ENCODE results near the gene FKBP2.

The FKBP2 gene

GRCh38 chr11:64249038-64249437, 8.1 kb downstream of the FKBP2 start:
- DNase-seq (ENCODE audit: low read depth, low spot score) = no peak

DNA sequence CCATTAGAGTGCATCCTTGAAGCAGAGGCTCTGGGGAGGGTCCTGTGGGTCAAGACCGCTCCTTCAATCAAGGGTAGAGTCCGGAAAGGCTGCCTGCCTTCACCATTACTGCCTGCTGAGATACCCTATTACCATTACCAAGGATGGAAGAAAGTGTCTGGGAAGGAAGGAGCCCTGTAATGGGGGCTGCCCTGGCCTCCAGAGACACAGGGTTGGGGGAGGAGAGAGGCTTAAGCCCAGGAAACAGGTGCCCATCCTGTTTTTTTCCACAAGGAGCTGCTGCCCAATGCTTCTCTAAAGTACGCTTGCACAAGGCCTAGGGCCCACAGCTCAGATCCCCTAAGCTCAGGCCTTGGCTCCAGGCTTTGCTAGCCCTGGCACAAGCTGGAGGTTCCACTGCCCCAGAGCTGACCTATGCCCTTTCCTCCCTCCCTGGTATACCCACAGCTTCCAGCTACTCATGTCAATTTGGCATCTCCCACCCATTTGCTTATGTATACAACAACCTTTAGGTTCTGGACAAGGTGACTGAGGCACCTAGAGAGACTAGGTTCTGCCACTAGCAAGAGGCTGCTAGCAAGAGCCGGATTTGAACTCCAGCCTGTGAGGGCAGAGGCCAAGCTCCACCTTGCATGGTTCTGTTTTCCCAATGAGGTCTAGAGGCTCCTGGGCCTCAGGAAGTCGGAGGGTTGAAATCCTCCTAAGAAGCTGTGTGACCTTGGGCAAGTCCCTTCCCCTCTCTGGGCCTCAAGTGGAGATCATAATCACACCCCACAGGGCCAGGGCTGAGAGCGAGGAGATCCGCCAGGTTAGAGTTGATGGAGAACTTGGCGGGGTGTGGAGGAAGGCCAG, 8.9 kb downstream of the FKBP2 start:
- no peak for DNase-seq (ENCODE audit: low read depth, low spot score)

GRCh38 chr11:64250415-64251015, 9.6 kb downstream of the FKBP2 start:
- no peak for DNase-seq (ENCODE audit: low read depth, low spot score)

DNA sequence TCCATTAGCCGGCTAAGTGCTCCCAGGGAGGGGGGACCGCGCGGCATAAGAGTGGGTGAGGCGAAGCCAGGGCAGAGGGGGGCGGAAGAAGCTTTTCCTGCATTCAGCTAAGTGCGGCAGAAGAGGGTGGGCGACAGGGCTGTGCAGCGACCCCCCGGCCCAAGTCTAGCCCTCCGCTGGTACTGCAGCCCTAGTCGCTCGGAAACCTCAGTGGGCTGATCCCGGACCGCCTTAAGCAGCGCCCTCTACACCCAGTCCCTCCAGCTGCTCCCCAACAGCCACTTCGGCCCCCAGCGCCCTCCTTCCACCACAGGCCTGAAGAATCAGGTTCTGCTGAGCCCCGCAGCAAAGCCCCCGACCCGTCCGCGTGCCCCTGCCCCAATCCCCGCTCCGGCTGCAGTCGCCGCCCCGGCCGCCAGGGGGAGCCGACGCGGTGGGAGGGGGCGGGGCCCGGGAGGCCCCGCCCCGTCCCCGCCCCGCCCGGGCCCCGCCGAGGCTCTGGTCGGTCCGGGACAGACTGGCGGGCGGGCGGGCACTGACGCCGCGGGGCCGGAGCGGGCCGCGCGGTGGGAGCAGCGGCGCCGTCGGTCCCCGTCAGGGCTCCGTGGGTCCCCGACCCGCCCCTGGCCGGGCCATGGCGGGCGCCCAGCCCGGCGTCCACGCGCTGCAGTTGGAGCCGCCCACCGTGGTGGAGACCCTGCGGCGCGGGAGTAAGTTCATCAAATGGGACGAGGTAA, 10.3 kb downstream of the FKBP2 start, which contains the start of gene PLCB3:
PLCB3 (plus strand) TSS at position 515 of the 737 bp plus-strand sequence; CDS start at position 635, 120 bp downstream.
- DNase-seq (ENCODE audit: low read depth, low spot score) = no peak

- no peak for DNase-seq (ENCODE audit: low read depth, low spot score)
Observed at GRCh38 chr11:64251753-64252002, 10.8 kb downstream of the FKBP2 start.

DNA sequence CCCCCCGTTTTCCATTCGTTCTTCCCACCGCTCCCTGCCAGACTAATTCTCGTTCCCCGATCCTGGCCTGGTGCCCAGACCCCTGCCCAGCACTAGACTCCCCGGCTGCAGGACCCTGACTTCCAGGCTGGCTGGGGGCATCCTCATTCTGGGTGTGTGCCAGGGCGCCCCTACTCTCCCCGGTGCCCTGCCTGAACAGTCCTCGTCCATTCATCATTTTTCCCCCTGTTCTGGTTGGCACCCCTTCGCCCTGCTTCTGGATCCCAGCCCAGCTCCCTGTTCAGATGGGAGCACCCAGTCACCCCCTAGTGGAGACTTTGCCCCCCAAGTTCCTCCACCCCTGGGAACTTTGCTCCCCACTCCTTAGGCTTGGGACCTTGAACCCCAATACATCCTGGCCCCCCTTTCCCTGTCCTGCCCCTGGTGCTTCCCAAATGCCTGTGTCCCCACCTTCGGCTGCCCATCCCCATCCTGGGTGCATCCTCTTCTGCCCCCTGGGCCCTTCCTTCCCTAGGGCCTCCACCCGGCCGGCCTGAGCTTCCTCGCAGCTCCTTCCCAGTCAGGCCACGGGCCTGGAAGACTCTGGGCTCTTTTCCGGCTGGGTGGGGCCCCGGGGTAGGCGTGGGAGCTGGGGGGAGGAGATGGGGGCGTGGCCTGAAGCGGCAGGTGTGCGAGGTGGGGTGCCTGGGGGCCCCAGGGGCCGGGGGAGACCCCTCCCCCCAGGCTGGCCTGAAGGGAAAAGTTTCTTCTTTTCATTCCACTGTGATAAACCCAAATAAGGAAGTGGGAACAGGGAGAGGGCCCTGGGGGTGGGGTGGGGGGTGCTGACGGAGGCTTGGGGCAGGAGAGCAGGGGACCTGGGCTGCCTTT, 11.3 kb downstream of the FKBP2 start:
- DNase-seq (ENCODE audit: low read depth, low spot score) = no peak

DNA sequence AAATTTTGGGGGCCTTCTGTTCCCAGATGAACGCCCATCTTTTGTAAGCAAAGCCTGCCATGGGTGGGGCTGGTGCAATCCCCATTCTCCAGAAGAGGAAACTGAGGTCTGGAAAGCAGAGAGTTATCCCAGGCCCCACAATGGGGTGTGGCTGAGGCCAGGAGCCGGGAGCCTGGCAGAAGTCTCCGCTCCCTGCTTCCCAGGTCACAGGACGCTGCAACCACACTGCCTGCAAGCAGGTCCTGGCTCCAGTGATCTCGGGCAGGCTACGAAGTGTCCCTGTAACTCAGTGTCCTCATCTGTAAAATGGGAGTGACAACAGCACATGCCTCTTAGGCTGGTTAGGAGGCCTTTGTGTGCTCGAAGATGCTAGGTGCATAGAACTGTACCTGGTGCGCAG, 12.1 kb downstream of the FKBP2 start:
- no peak for DNase-seq (ENCODE audit: low read depth, low spot score)

DNA sequence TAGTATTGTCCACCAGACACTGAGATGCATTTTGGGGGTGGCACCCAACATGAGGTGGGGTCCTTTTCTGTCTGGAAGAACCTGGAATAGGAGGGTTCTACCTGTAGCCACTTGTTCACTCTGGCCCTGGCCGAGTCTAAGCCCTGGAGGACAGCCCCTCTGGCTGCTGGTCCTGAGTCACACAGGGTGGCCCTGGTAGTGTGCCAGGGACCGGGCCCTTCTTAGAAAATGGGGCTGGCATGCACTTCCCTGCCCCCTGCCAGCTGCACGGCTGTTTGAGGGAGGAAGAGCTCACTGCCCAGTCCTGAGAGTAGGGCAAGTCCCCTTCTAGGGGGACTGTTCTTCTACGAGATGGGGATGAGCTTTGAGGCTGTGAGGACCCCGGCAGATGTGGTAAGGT, 12.6 kb downstream of the FKBP2 start:
- no peak for DNase-seq (ENCODE audit: low read depth, low spot score)

- no peak for DNase-seq (ENCODE audit: low read depth, low spot score)
Observed at GRCh38 chr11:64254326-64254725, 13.4 kb downstream of the FKBP2 start.

GRCh38 chr11:64255135-64256128, 14.5 kb downstream of the FKBP2 start:
- no peak for DNase-seq (ENCODE audit: low read depth, low spot score)

DNA sequence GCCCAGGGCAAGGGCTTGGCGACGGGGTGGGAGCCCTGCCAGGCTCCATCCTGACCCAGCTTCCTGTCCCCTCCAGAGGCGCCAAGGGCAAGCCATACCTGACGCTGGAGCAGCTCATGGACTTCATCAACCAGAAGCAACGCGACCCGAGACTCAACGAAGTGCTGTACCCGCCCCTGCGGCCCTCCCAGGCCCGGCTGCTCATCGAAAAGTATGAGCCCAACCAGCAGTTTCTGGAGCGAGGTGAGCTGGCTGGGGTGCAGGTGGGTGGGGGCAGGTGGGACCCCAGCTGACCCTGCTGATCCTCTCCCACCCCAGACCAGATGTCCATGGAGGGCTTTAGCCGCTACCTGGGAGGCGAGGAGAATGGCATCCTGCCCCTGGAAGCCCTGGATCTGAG, 15.4 kb downstream of the FKBP2 start:
- no peak for DNase-seq (ENCODE audit: low read depth, low spot score)

DNA sequence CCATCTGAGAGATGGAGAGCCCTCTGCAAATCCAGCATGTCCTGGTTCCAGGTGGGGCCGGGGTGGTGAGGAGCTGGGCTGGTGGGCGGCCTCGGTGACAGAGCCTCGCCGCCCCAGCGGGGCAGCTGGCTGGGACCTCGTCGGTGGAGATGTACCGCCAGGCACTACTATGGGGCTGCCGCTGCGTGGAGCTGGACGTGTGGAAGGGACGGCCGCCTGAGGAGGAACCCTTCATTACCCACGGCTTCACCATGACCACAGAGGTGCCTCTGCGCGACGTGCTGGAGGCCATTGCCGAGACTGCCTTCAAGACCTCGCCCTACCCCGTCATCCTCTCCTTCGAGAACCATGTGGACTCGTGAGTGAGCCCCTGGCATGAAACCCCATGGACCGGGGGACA, 17.5 kb downstream of the FKBP2 start:
- no peak for DNase-seq (ENCODE audit: low read depth, low spot score)

DNA sequence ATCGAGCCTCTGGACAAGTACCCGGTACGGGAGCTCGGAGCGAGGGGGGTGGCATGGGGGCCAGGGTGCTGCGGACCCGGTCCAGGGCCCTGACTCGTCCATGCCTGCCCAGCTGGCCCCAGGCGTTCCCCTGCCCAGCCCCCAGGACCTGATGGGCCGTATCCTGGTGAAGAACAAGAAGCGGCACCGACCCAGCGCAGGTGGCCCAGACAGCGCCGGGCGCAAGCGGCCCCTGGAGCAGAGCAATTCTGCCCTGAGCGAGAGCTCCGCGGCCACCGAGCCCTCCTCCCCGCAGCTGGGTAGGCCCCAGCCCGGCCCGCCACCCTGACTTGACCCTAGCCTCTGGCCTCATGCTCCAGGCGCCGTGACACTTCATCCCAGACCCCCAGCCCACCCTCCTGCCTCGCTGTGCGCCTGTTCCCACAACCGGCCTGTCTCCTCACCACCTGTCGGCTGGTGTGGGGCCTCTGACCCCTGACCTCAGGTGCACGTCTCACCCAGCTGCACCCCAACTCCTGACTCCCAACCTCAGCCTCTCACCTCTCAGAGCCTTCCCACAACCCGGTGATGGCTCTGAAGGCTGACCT, 18.1 kb downstream of the FKBP2 start:
- DNase-seq (ENCODE audit: low read depth, low spot score) = no peak

DNA sequence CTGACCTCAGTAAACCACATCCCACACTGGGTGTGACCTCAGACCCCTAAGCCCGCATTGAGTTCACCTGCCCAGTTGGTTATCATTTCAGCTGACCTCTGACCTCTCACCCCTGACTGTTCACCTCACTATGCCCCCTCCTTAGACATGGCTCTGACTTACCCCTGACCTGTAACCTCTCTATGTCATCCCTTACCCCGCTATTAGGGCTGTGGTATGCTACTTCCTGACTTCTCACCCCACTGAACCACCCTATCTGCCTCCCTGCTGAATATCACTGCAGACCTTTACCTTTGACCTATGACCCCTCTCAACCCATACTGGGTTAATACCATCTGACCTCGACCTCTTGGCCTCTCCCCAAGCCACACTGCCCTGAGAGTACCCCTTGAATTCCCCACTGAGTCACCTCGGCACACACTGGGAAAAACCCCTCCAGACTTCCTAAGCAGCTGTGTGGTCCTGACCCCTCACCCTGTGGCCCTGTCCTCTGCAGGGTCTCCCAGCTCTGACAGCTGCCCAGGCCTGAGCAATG, 18.7 kb downstream of the FKBP2 start:
- no peak for DNase-seq (ENCODE audit: low read depth, low spot score)

GRCh38 chr11:64260147-64260708, 19.3 kb downstream of the FKBP2 start:
- no peak for DNase-seq (ENCODE audit: low read depth, low spot score)

- DNase-seq (ENCODE audit: low read depth, low spot score) = no peak
Observed at GRCh38 chr11:64261556-64262080, 20.7 kb downstream of the FKBP2 start.

DNA sequence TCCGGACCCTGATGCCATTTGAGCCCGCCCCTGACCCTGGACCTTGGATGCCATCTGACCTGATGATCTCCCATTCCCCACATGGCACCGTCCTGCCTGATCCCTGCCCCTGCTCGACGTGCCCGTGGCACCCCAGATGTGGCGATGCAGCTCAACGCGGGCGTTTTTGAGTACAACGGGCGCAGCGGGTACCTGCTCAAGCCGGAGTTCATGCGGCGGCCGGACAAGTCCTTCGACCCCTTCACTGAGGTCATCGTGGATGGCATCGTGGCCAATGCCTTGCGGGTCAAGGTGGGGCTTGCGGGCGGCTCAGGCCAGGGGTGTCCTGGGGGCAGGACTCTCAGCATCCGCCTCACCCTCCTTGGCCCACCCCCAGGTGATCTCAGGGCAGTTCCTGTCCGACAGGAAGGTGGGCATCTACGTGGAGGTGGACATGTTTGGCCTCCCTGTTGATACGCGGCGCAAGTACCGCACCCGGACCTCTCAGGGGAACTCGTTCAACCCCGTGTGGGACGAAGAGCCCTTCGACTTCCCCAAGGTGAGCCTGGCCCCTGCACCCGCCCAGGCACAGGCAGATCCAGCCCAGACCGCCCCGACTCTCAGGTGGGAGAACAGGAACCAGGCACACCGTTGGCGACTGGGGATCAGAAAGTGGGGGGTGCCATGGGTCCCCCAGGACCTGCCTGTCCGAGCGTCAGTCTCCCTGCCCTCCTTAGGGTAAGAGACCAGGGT, 21.5 kb downstream of the FKBP2 start:
- DNase-seq (ENCODE audit: low read depth, low spot score) = no peak

Measured in iPS DF 19.7 (cell line).